ENCODE data around the gene FOXR1. TPM values are rescaled to one million over a fixed set of nuclear protein-coding genes. Genes with fewer than 3 reads are reported as not detected.

Gene FOXR1
- total and polyA plus RNA-seq, 2 donors (not counting 3 experiments of a cell fraction or from before 2014, with no cell fraction given), result not detected

DNA sequence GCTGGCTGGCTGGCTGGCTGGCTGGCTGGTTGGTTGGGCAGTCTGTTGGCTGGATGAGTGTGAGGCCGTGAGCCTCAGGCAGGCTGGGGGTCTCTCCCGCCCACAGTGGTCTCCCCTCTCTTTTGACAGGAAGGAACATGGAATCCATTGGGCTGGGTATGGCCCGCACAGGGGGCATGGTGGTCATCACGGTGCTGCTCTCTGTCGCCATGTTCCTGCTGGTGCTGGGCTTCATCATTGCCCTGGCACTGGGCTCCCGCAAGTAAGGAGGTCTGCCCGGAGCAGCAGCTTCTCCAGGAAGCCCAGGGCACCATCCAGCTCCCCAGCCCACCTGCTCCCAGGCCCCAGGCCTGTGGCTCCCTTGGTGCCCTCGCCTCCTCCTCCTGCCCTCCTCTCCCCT is 13.6 kb upstream of the FOXR1 start:
- H3K4me3 ChIP-seq (replicated peaks in 1 of 3; ENCODE audit: insufficient read depth in 1 of 3, low read depth in 1 of 3, low read length in 3 of 3), result no peak overlapping the region
- no peaks in the 10 kb centered on the region for H3K9me1 ChIP-seq (replicated peaks; ENCODE audit: control insufficient read depth, extremely low read depth, insufficient read depth, low read length)
- peaks cover 3 to 5% of the 10 kb centered on the region in 2 experiments for H3K27me3 ChIP-seq (ENCODE audit: control insufficient read depth in 2 of 2, insufficient read depth in 2 of 2, low read length in 2 of 2)
- H3K36me3 ChIP-seq (ENCODE audit: control insufficient read depth in 2 of 2, extremely low read depth in 1 of 2, insufficient read depth in 2 of 2, low read length in 2 of 2), result no peaks in the 10 kb centered on the region
- POLR2A ChIA-PET, result no interaction called here
- dilution Hi-C loops (cut with MboI; ENCODE audit: extremely low pct_ligation_motif_present, low sequenced_read_pairs), result no loop called here
- no peak overlapping the region for H3K27ac ChIP-seq (ENCODE audit: insufficient read depth, low read depth, low read length)
- H3K9ac ChIP-seq (replicated peaks; ENCODE audit: extremely low read depth, insufficient read depth, low read length), result no peak overlapping the region
- no peak overlapping the region for H3K4me2 ChIP-seq (ENCODE audit: insufficient read depth, low read length)
- DNase-seq (ENCODE audit: low read depth, low spot score) (no peak), FAIRE-seq (no peak)
- intact Hi-C loops (cut with micrococcal nuclease), result no loop called here
- no TSS peak for BruUV-seq (replicated peaks)
- no peaks in the 10 kb centered on the region for H3K79me2 ChIP-seq (ENCODE audit: control insufficient read depth, insufficient read depth, low read length)
- H3K4me1 ChIP-seq (ENCODE audit: control insufficient read depth, extremely low read depth, insufficient read depth, low read length), result no peaks in the 10 kb centered on the region
- H2AFZ ChIP-seq (ENCODE audit: low read depth, low read length), result no peak overlapping the region
- CTCF ChIA-PET, result interaction anchor here (1.1 to 2.8 kb wide), 9 partner anchors 9 to 298 kb away, joined by 3 to 45 read pairs (median 5); partner anchors contain the start of gene DDX6
- H3K9me3 ChIP-seq (replicated peaks; ENCODE audit: control insufficient read depth, insufficient read depth, low read length), result no peaks in the 10 kb centered on the region
- TF ChIP-seq FOS (IDR thresholded peaks at IDR 0.05; ENCODE audit: borderline replicate concordance, insufficient read depth, low read length), result no peak
- no peak for TF ChIP-seq POLR2A (IDR thresholded peaks at IDR 0.05; ENCODE audit: low read depth, low read length)
- no peak for TF ChIP-seq MYC (IDR thresholded peaks at IDR 0.05; ENCODE audit: low read depth, low read length)
- TF ChIP-seq, protein P1, sequence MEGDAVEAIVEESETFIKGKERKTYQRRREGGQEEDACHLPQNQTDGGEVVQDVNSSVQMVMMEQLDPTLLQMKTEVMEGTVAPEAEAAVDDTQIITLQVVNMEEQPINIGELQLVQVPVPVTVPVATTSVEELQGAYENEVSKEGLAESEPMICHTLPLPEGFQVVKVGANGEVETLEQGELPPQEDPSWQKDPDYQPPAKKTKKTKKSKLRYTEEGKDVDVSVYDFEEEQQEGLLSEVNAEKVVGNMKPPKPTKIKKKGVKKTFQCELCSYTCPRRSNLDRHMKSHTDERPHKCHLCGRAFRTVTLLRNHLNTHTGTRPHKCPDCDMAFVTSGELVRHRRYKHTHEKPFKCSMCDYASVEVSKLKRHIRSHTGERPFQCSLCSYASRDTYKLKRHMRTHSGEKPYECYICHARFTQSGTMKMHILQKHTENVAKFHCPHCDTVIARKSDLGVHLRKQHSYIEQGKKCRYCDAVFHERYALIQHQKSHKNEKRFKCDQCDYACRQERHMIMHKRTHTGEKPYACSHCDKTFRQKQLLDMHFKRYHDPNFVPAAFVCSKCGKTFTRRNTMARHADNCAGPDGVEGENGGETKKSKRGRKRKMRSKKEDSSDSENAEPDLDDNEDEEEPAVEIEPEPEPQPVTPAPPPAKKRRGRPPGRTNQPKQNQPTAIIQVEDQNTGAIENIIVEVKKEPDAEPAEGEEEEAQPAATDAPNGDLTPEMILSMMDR (IDR thresholded peaks at IDR 0.05; ENCODE audit: extremely low read depth in 1 of 2, insufficient read depth in 1 of 2, low read depth in 1 of 2, low read length in 2 of 2), result no peak
- TF ChIP-seq MAX (IDR thresholded peaks at IDR 0.05; ENCODE audit: insufficient read depth, insufficient read length), result no peak
- TF ChIP-seq GATA2 (IDR thresholded peaks at IDR 0.05; ENCODE audit: insufficient read depth, insufficient read length, low read depth, low read length), result no peak
- TF ChIP-seq JUN (IDR thresholded peaks at IDR 0.05; ENCODE audit: borderline replicate concordance, insufficient read depth, insufficient read length, low read depth), result no peak
- no peak for TF ChIP-seq POLR2AphosphoS5 (IDR thresholded peaks at IDR 0.05; ENCODE audit: insufficient read depth, low read depth, low read length)
- no peak for TF ChIP-seq EZH2 (IDR thresholded peaks at IDR 0.05; ENCODE audit: borderline replicate concordance, low read depth, low read length, severe bottlenecking)
- no peaks in the 10 kb centered on the region for H4K20me1 ChIP-seq (replicated peaks; ENCODE audit: control insufficient read depth, extremely low read depth, insufficient read depth, low read length)

All from endothelial cell of umbilical vein (primary cell).